Measurements from ENCODE around the gene NLGN4X.

Gene NLGN4X

DNA sequence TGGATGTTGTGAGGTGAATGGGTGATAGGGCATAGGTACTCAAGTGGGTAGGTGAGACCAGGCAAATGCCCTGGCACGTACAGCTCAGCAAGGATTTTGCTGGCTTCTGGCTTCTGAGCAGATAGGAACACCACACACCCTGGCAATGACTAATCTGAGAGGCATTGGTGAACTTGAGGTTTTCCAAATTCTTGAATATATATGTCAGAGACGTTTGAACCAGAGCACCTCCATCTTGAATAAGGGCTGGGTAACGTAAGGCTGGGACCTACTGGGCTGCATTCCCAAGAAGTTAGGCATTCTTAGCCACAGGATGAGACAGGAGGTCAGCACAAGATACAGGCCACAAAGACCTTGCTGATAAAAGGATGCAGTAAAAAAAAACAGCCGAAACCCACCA lies 204.5 kb downstream of the NLGN4X start:
- FAIRE-seq (no peak), DNase-seq (ENCODE audit: insufficient read length, low spot score) (no peak)
- TF ChIP-seq SPI1 (IDR thresholded peaks at IDR 0.05; ENCODE audit: low read depth, low read length): no peak
- TF ChIP-seq POLR2A (IDR thresholded peaks at IDR 0.05; ENCODE audit: low read depth, low read length): no peak
- no peak for TF ChIP-seq POU2F2 (IDR thresholded peaks at IDR 0.05; ENCODE audit: low read depth, low read length)
- no peak for TF ChIP-seq TAF1 (IDR thresholded peaks at IDR 0.05; ENCODE audit: low read depth, low read length)
- no peak for TF ChIP-seq POLR2AphosphoS5 (IDR thresholded peaks at IDR 0.05; ENCODE audit: low read depth, low read length)
- TF ChIP-seq PAX5 (IDR thresholded peaks at IDR 0.05; ENCODE audit: insufficient read depth, low read length, severe bottlenecking): no peak

DNA sequence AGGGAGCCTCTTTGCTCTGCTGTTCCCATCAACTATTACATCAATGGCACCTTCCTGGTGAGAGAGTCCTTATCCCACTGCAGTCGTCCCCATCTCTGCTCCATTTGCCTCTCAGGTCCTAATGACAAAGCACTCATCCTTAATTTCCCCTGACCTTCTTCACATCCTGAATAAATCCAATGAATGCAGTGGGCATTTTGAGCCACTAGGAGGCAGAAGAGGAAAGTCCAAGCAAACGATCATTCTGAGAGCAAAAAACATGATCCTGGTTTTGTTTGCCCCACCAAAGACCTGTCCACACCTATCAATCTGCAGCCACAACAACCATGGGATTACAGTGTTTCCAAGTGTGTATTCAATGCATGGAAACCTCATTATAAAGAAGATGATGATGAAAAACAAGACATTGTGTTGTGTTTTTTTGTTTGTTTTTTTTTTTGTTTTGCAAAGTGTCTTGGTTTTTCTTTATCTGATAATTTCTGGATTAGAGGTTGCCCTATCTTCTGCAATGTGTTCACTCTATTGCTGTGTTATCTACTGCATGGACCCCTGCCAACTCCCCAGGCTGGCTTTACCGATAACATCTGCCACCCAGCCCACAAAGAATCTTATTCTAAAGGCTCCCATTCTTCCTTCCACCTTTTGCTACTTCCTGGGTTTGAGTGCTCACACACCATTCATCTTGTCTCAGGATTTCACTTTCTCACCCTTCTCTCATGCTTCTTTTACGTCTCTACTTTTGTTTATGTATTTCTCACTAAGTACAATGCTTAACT lies 207.2 kb downstream of the NLGN4X start:
- DNase-seq (ENCODE audit: insufficient read length, low spot score): peak; percentile 1
- peak; percentile 85 for FAIRE-seq
- no peak for TF ChIP-seq POU2F2 (IDR thresholded peaks at IDR 0.05; ENCODE audit: low read depth, low read length)
- TF ChIP-seq SPI1 (IDR thresholded peaks at IDR 0.05; ENCODE audit: low read depth, low read length): no peak
- TF ChIP-seq TAF1 (IDR thresholded peaks at IDR 0.05; ENCODE audit: low read depth, low read length): no peak
- no peak for TF ChIP-seq PAX5 (IDR thresholded peaks at IDR 0.05; ENCODE audit: insufficient read depth, low read length, severe bottlenecking)
- no peak for TF ChIP-seq POLR2AphosphoS5 (IDR thresholded peaks at IDR 0.05; ENCODE audit: low read depth, low read length)
- no peak for TF ChIP-seq POLR2A (IDR thresholded peaks at IDR 0.05; ENCODE audit: low read depth, low read length)

DNA sequence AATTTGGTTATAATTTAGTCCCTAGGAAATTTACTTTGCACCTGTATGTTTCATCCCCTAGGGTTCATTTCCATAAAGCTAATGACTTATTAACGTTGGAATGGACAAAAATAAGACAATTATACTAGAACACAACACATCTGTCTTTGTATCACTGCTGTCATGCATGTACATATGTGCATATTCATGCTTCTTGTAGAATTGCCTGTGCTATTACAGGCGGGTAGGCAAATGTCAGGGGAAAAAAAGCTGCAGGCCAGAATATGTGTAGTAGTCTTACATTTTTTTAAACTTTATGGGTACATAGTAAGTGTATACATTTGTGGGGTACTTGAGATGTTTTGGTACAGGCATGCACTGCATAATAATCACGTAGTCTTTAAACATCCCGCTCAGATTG lies 209.6 kb downstream of the NLGN4X start:
- no peak for TF ChIP-seq PAX5 (IDR thresholded peaks at IDR 0.05; ENCODE audit: insufficient read depth, low read length, severe bottlenecking)
- no peak for DNase-seq (ENCODE audit: insufficient read length, low spot score)
- no peak for FAIRE-seq

DNA sequence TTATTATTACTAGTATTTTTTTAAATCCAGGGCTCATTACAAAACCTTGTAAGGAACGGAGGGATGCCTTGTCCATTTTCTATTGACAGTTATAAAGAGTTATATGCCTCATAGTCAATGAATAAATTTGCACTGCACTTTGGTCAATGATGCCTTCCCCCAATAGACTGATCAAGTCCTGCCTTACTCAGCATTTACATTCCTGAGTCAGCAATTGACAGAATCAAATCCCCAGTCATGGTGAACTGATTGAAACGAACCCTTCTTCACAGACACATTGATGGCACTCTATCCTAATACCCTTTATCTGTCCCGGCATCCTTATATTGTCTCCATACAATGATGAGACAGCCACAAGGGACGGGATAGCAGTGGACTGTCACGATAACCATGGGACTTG lies 213.2 kb downstream of the NLGN4X start:
- DNase-seq (ENCODE audit: insufficient read length, low spot score) (no peak), FAIRE-seq (no peak)
- TF ChIP-seq PAX5 (IDR thresholded peaks at IDR 0.05; ENCODE audit: insufficient read depth, low read length, severe bottlenecking) (no peak), TAF1 (IDR thresholded peaks at IDR 0.05; ENCODE audit: low read depth, low read length) (no peak), SPI1 (IDR thresholded peaks at IDR 0.05; ENCODE audit: low read depth, low read length) (no peak), POU2F2 (IDR thresholded peaks at IDR 0.05; ENCODE audit: low read depth, low read length) (no peak), POLR2AphosphoS5 (IDR thresholded peaks at IDR 0.05; ENCODE audit: low read depth, low read length) (no peak)

DNA sequence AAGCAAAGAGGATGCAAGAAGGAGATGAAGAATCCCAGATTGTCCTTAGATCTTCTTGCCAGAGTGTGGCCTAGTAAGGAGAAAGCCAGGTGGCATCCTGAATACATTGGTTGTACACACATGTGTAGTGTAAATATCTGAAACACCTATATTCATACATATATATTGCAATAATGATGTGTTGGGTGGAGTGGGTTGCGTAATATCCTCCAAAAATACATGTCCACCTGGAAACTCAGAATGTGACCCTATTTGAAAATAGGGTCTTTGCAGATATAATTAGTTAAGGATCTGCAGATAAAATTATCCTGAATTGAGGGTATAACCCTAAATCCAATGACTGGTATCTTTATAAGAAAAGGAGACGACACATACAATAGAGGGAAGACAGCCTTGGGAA lies 216.3 kb downstream of the NLGN4X start:
- no peak for TF ChIP-seq POU2F2 (IDR thresholded peaks at IDR 0.05; ENCODE audit: low read depth, low read length)
- no peak for TF ChIP-seq TAF1 (IDR thresholded peaks at IDR 0.05; ENCODE audit: low read depth, low read length)
- no peak for DNase-seq (ENCODE audit: insufficient read length, low spot score)
- FAIRE-seq: no peak

DNA sequence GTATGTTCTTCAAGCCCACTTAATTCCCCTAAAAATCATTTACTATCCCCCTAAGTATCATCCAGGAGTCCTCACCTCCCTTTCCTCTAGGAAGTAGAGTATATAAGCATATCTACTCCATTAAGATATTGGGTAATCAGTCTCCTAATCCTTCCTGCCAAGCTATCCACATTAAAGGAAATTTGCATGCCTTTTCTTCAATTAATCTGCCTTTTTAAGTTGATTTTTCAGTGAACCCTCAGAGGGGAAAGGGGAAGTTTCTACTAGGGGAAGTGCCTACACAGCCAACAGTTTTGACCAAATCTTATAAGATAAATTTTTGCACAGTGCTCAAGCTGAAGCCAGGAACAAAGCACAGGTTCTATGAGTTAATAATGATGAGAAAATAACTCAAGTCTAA lies 222.8 kb downstream of the NLGN4X start:
- TF ChIP-seq POLR2A (IDR thresholded peaks at IDR 0.05; ENCODE audit: low read depth, low read length) (no peak), POU2F2 (IDR thresholded peaks at IDR 0.05; ENCODE audit: low read depth, low read length) (no peak), SPI1 (IDR thresholded peaks at IDR 0.05; ENCODE audit: low read depth, low read length) (no peak), PAX5 (IDR thresholded peaks at IDR 0.05; ENCODE audit: insufficient read depth, low read length, severe bottlenecking) (no peak), TAF1 (IDR thresholded peaks at IDR 0.05; ENCODE audit: low read depth, low read length) (no peak), POLR2AphosphoS5 (IDR thresholded peaks at IDR 0.05; ENCODE audit: low read depth, low read length) (no peak)
- no peak for FAIRE-seq
- DNase-seq (ENCODE audit: insufficient read length, low spot score): no peak

DNA sequence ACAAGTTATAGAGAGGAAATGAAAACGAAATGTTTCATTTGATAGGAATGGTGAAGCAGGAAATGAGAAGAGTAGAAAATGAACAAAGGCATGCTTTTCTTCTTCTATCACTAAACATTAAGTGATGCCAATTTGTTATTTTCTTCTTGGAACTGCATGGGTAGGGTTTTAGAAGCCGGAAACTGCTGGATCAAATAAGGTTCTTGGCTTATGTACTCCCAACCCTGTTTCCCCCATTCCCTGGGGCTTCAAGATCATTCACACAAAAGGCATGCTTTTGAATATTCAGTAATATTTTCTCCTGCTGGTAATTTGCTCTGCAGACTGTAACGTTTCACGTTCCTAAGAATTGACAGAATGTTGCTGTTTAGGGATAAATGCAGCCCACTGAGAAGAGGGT lies 224.1 kb downstream of the NLGN4X start:
- TF ChIP-seq PAX5 (IDR thresholded peaks at IDR 0.05; ENCODE audit: insufficient read depth, low read length, severe bottlenecking) (no peak), POLR2AphosphoS5 (IDR thresholded peaks at IDR 0.05; ENCODE audit: low read depth, low read length) (no peak)
- FAIRE-seq (no peak), DNase-seq (ENCODE audit: insufficient read length, low spot score) (no peak)

DNA sequence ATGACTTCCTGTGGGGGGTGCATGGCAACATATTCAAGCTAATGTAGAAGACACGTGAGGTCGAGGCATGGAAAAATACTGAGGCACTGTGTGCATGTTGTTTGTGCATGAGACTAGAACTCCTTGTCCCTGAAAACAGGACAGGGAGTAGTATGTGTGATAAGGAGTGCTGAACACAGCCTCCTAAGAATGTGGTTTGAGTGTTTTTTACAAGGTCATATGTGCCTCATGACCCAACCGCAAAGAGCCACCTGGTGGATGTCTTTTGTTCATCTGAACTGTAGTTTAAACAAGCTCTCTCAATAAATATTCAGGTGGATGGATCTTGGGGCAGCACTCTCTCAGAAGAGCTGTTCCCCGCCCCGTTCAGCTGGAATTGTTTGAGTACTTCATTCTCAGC lies 226.6 kb downstream of the NLGN4X start:
- no peak for TF ChIP-seq POLR2A (IDR thresholded peaks at IDR 0.05; ENCODE audit: low read depth, low read length)
- no peak for TF ChIP-seq SPI1 (IDR thresholded peaks at IDR 0.05; ENCODE audit: low read depth, low read length)
- TF ChIP-seq POLR2AphosphoS5 (IDR thresholded peaks at IDR 0.05; ENCODE audit: low read depth, low read length): no peak
- TF ChIP-seq PAX5 (IDR thresholded peaks at IDR 0.05; ENCODE audit: insufficient read depth, low read length, severe bottlenecking): no peak
- TF ChIP-seq TAF1 (IDR thresholded peaks at IDR 0.05; ENCODE audit: low read depth, low read length): no peak
- no peak for TF ChIP-seq POU2F2 (IDR thresholded peaks at IDR 0.05; ENCODE audit: low read depth, low read length)
- DNase-seq (ENCODE audit: insufficient read length, low spot score) (no peak), FAIRE-seq (no peak)

DNA sequence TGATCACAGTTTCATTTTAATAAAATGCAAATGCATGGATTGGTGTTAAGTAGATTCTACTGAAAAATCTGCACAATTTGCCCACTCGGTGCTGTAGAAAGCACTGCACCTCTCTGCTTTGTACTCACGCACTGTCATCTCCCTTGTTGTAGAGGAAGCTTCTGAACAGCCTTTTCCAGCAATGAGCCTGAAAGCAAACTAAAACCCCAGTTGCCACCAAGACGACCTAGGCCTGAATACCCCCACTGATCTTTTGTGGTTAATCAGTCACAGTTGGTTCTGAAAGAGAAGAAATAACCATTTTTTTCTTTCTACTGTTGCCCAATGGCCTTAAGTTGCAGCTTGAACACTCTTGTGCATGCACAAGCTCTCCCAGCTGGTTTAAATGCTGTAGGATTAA lies 229.8 kb downstream of the NLGN4X start:
- DNase-seq (ENCODE audit: insufficient read length, low spot score) (no peak), FAIRE-seq (no peak)
- TF ChIP-seq TAF1 (IDR thresholded peaks at IDR 0.05; ENCODE audit: low read depth, low read length) (no peak), POLR2AphosphoS5 (IDR thresholded peaks at IDR 0.05; ENCODE audit: low read depth, low read length) (no peak), POLR2A (IDR thresholded peaks at IDR 0.05; ENCODE audit: low read depth, low read length) (no peak)

DNA sequence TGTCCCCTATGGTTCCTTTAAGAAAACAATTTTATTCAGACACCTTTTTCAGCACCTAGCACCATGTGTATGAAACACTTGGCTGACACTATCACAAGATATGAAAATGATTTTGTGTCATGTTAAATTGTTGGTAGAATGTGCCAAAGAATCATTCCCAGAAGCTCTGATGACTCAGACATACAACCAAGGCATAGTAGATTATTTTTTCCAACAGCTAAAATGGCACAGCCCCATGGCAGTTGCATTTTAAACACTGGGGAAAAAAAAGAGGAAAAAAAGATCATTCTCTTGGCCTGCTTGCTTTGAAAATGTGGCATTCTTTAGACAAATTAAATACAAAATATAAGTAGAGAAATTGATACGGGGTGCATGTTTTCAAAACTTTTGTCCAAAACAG lies 230.2 kb downstream of the NLGN4X start:
- TF ChIP-seq SPI1 (IDR thresholded peaks at IDR 0.05; ENCODE audit: low read depth, low read length) (no peak), TAF1 (IDR thresholded peaks at IDR 0.05; ENCODE audit: low read depth, low read length) (no peak)
- no peak for FAIRE-seq
- no peak for DNase-seq (ENCODE audit: insufficient read length, low spot score)

DNA sequence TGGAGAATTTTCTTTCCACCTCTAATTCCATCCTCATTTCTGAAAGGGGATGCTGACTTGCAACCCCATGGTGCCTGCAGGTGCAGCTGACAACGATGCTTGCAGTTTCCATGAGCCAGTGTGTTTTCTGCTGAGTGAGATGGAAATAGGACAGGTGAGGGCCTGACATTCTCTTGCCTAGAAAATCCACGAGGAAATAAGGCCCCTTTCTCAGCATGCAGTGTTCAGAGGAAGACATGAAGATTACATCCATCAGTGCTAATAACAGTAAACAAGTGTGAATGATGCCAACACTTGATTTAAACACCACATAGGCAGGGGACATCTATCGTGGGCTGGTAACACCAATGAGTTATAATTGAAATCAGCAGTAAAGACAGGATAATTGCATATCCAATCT lies 237.3 kb downstream of the NLGN4X start:
- TF ChIP-seq POU2F2 (IDR thresholded peaks at IDR 0.05; ENCODE audit: low read depth, low read length): no peak
- TF ChIP-seq PAX5 (IDR thresholded peaks at IDR 0.05; ENCODE audit: insufficient read depth, low read length, severe bottlenecking): no peak
- TF ChIP-seq SPI1 (IDR thresholded peaks at IDR 0.05; ENCODE audit: low read depth, low read length): no peak
- TF ChIP-seq POLR2A (IDR thresholded peaks at IDR 0.05; ENCODE audit: low read depth, low read length): no peak
- TF ChIP-seq POLR2AphosphoS5 (IDR thresholded peaks at IDR 0.05; ENCODE audit: low read depth, low read length): no peak
- TF ChIP-seq TAF1 (IDR thresholded peaks at IDR 0.05; ENCODE audit: low read depth, low read length): no peak
- DNase-seq (ENCODE audit: insufficient read length, low spot score) (no peak), FAIRE-seq (no peak)
